HG03196 (cell line): Measurements from ENCODE around the gene ZSCAN5C.
"Not testable (repeated sequence)": the region's sequence is repeated elsewhere in the genome, so short reads cannot be mapped to it uniquely, and the experiment has no call there.

Source experiments
- ATAC-seq: cut with Tn5 transposase; IDR thresholded peaks from one replicate; pipeline ENCODE4 v1.9.1; 2021; ENCODE audit not compliant: unreplicated experiment

Gene ZSCAN5C

DNA sequence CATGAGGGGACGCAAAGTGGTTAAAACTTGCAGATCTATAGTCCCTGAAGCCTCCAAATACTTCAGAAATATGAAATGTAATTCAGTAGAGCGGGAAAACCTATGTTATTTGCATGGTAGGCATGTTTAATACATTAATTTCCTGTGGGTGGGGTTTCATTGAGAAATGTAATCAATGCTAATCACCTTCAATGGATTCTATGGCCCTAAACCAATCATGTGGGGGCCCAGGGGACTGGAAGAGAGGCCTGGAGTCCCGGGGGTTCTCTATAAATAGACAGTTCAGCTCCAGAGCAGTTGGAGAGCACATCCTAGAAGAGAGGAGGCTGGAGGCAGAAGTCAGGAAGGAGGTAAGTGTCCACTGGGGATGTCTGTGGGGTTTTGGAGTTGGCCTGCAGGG, at the start of gene ZSCAN5C:
Gene ZSCAN5C (plus strand): TSS at position 301 of the 400 bp plus-strand sequence. CDS start 3,641 bp downstream, outside the sequence.
- no peak for ATAC-seq

GRCh38 chr19:56152644-56153043, 49.4 kb upstream of the ZSCAN5C start:
- ATAC-seq: no peak

GRCh38 chr19:56153507-56153906, 48.6 kb upstream of the ZSCAN5C start:
- no peak for ATAC-seq

GRCh38 chr19:56155124-56155687, 46.9 kb upstream of the ZSCAN5C start:
- ATAC-seq: no peak

DNA sequence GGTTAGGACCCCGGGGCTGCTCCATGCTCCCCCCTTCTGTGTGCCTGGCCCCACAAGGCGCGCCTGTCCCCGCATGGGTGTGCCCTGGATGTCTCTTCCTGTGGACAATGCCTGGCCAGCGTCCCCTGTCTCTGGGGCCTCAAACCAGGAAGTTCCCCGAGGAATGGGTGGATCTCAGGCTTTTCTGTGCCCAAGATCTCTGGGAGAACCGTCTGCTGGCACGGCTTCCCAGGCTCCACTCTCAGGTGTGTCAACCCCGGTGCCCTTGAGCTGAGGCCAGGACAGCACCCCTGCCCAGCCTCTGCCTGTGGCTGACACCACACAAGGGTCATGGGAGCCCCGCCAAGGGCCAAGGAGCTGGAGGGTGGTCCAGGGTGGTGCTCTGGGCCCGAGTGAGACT, 45.3 kb upstream of the ZSCAN5C start:
- ATAC-seq: no peak

- ATAC-seq: no peak
Measured at GRCh38 chr19:56158170-56158757, 43.8 kb upstream of the ZSCAN5C start.

DNA sequence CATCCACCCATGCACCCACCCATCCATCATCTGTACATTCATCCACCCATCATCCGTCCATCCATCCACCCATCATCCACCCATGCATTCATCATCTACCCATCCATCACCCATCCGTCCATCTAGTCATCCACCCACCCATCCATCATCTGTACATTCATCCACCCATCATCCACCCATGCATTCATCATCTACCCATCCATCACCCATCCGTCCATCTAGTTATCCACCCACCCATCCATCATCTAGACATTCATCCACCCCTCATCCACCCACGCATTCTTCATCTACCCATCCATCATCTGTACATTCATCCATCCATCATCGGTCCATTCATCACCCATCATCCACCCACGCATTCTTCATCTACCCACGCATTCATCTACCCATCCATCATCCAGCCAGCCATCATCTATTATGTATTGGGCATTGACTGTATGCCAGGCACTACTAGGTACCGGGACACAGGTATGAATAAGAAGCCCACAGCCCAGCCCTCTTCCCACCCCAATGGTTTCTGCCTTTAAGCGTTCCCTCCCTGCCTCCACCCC, 43.0 kb upstream of the ZSCAN5C start:
- no peak for ATAC-seq

- ATAC-seq: no peak
Measured at GRCh38 chr19:56159622-56160271, 42.3 kb upstream of the ZSCAN5C start.

GRCh38 chr19:56161534-56161933, 40.5 kb upstream of the ZSCAN5C start:
- no peak for ATAC-seq

- ATAC-seq: no peak
Measured at GRCh38 chr19:56162258-56162657, 39.8 kb upstream of the ZSCAN5C start.

DNA sequence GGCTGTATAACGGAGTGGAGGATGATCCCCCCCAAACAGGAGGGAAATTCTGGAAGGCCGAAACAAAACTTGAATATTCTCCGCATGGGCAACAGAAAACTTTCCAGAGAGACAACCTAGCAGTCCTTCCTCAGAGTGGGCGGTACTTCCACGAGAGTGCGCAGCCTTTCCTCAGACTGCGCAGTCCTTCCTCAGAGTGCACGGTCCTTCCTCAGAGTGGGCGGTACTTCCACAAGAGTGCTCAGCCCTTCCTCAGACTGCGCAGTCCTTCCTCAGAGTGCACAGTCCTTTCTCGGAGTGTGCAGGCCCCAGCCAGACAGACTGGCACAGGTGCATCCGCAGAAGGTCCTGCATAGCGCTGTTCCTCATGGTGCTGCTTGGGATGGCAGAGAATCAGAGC, 39.0 kb upstream of the ZSCAN5C start:
- no peak for ATAC-seq

DNA sequence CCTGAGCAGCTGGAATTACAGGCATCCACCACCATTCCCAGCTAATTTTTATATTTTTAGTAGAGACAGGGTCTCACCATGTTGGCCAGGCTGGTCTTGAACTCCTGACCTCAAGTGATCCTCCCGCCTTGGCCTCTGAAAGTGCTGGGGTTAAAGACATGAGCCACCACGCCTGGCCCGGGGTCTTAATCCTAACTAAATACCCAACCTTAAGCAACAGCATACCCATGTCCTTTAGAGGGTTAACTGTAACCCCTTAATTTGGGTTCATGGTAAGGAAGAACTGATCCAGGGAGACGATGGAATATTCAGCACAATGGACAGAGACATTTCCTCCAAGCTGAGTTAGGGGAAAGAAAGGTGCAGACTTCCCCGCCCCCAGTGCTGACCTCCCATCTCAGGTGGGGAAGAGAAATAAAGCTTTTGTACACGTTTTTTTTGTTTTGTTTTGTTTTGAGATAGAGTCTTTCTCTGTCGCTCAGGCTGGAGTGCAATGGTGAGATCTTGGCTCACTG, 35.0 kb upstream of the ZSCAN5C start:
- ATAC-seq: no peak

GRCh38 chr19:56170261-56170660, 31.8 kb upstream of the ZSCAN5C start:
- ATAC-seq: no peak

GRCh38 chr19:56174086-56174485, 28.0 kb upstream of the ZSCAN5C start:
- ATAC-seq: no peak

DNA sequence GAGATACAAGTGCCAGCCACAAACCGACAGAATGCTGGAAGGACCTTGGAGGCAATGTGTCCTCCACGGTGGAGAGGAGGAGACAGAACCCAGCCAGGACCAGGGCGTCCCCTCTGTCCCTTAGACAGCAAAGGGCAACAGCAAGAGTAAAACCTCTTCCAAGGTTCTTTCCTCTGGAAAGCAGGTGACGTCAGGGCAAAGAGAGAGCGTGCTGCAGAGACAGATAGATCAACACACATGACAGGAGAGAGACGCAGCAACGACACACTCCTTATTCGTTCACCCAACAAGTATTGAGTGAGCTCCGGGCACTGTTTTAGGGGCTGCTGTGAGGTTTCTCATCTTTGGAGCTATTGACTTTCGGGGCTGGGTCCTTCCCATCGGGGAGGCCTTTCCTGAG, 27.5 kb upstream of the ZSCAN5C start:
- no peak for ATAC-seq

- not testable (repeated sequence) for ATAC-seq
Measured at GRCh38 chr19:56175861-56176307, 26.2 kb upstream of the ZSCAN5C start, which contains the start of gene GALP. TSS of gene GALP (plus strand) at chr19:56176008. CDS start at chr19:56177109, 1,101 bp downstream.

DNA sequence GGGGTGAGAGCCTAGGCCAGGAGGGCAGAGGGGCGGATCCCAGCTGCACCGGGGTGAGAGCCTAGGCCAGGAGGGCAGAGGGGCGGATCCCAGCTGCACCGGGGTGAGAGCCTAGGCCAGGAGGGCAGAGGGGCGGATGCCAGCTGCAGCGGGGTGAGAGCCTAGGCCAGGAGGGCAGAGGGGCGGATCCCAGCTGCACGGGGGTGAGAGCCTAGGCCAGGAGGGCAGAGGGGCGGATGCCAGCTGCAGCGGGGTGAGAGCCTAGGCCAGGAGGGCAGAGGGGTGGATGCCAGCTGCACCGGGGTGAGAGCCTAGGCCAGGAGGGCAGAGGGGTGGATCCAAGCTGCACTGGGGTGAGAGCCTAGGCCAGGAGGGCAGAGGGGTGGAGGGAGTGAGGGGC, 25.8 kb upstream of the ZSCAN5C start:
- not testable (repeated sequence) for ATAC-seq

DNA sequence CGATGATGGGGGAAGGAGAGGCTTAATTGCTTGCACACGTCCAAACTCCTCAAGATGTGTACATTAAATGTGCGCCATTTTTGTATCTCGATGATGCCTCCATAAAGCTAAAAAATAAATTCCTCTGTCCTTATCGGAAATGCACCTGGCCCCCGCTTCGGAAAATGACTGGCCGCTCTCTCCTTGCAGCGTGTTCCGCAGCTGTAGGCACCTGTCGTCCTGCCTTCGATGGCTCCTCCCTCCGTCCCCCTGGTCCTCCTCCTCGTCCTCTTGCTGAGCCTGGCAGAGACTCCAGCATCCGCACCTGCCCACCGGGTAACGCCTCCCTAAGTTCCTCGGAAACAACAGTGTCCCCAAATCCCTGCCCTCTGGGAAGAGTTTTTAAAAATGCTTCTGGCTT, 25.2 kb upstream of the ZSCAN5C start:
- ATAC-seq: no peak

GRCh38 chr19:56177564-56178243, 24.4 kb upstream of the ZSCAN5C start:
- ATAC-seq: no peak

DNA sequence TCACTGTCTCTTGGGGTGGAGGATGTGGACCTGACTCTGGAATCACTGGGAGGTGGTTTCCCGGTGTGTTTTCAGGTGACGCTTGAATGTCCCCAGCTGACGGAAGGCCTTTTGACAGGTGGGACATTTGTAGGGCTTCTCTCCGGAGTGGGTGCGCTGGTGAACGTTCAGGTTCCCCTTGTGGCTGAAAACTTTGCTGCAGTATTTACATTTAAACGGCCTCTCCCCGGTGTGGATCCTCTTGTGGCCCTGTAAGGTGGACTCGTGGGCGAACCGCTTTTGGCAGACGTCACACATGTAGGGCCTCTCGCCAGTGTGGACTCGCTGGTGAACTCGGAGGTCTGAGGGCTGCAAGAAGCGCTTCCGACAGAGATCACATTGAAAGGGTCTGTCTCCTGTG, 12.3 kb upstream of the ZSCAN5C start:
- no peak for ATAC-seq

DNA sequence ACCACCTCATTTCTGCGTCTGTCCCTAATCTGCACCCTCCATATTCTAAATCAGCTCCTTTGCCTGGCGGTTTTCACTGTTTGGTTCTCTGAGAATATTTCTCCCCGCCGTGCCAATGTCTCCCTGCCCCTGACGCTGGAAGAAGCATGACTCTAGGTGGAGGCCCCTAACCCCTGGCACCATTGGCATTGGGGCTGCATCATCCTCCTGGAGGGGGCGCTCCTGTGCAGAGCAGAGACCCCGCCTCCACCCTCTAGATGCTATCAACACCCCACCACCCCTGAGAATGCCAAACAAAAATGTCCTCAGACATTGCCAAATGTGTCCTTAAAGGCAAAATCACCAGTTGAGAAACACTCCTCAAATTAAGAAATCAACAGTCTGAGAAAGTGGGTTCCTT, 11.0 kb upstream of the ZSCAN5C start:
- no peak for ATAC-seq
